Activated T-helper 2 cell treated with anti-CD3 and anti-CD28 coated beads, Interferon-gamma antibody, Interleukin-2, Interleukin-4, amounts not matched to agents 10 μg/mL and 5 μg/mL and 100 μg/mL, durations not matched to agents 14 hours and 24 hours and 36 hours (primary cell): ENCODE measurements around the gene ITSN1. TPM values are rescaled to one million over a fixed set of nuclear protein-coding genes. Genes with fewer than 3 reads are reported as not detected.
"Not testable (repeated sequence)": the region's sequence is repeated elsewhere in the genome, so short reads cannot be mapped to it uniquely, and the experiment has no call there.

Source experiments
- DNase-seq: peaks from one replicate; pipeline ENCODE4 v3.0.0; 2021; ENCODE audit warnings: low spot score
- H3K27ac Mint-ChIP-seq: one replicate; pipeline ENCODE4 v1.8.0; 2021; ENCODE audit warnings: mixed read lengths
- H3K27me3 Mint-ChIP-seq: one replicate; pipeline ENCODE4 v1.8.0; 2021; ENCODE audit warnings: low read depth, mixed read lengths
- H3K36me3 Mint-ChIP-seq: one replicate; pipeline ENCODE4 v1.8.0; 2021; ENCODE audit warnings: low read depth, mixed read lengths
- H3K4me1 Mint-ChIP-seq: one replicate; pipeline ENCODE4 v1.8.0; 2021; ENCODE audit warnings: low read depth, mixed read lengths
- H3K4me3 Mint-ChIP-seq: one replicate; pipeline ENCODE4 v1.8.0; 2021; ENCODE audit warnings: low read depth, mild to moderate bottlenecking, moderate library complexity, mixed read lengths
- H3K9me3 Mint-ChIP-seq: one replicate; pipeline ENCODE4 v1.8.0; 2021; ENCODE audit warnings: mixed read lengths
- intact Hi-C: fragments of 100-400 bp; cut with micrococcal nuclease; formaldehyde crosslinking; loops from one replicate; pipeline ENCODE4 v1.15.1; 2023
- total RNA-seq: library from RNA; stranded (reverse); gene quantifications from 2 replicates; pipeline ENCODE4 v1.2.3, GENCODE V29; 2022

The ITSN1 gene
- total RNA-seq, 1 donor from 2014 or later = 5.9 TPM

DNA sequence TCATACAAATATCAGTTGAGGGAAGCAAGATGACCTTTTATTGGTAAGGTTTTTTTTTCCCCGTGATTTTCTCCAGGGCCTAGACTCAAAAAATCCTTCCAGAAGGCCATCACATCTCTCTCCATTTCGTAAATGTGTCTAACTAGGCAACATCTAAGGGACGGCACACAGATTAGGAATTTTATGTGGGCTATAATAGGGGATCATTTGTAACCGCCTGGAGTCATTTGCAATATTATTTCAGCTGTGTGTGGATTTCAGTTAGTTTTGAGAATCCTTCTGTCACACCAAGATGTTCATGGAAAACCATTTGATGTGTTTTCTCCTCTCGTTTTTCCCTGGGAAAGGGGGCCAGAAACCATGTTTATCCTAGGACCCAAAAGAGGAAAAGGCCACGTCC is 210.2 kb downstream of the ITSN1 start:
- Mint-ChIP-seq H3K4me3 (no peak overlapping the region), H3K36me3 (no peaks in the 10 kb centered on the region), H3K9me3 (no peaks in the 10 kb centered on the region), H3K4me1 (no peaks in the 10 kb centered on the region), H3K27me3 (no peaks in the 10 kb centered on the region), H3K27ac (no peak overlapping the region)
- no peak for DNase-seq
- intact Hi-C loops = no loop called here

DNA sequence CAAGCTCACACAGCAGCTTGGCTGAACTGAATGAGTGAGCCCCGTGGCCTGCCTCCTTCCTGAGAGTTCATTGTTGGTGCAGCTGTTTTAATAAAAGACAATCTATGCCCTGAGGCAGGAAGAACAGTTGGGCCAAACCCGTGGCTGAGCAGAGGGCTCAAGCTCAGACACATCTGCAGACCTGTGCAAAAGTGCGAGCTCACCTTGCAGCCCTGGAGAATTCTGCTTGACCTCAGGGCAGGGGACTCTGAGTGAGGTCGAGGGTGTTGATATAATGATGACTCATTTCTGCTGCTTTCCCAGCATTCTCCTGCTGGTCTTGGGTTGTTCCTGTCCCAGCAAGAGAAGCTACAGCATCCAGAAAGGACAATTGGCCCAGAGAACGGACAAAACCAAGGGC is 212.3 kb downstream of the ITSN1 start:
- intact Hi-C loops = no loop called here
- DNase-seq = no peak

DNA sequence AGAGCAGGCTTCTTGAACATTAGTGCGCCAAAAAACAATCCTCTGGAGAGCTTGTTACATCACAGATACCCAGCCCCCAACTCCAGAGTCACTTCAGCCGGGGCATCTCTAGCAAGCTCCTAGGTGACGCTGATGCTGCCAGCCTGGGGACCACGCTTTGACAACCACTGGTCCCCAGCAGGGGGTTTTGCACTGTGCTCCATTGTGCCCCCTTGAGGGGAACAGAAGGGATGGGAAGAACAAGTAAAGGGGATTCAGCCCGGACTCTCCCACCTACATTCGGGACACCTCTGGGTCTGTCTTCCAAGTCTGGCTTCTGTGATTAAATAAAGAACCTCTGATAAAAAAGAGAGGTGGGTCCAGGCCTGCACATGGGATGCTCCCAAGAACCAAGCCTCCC is 212.9 kb downstream of the ITSN1 start:
- Mint-ChIP-seq H3K4me1 (no peaks in the 10 kb centered on the region), H3K27me3 (no peaks in the 10 kb centered on the region)
- intact Hi-C loops = no loop called here

More for the DNA sequence above, 212.3 kb downstream of the ITSN1 start:
- Mint-ChIP-seq H3K4me3 (no peak overlapping the region), H3K27me3 (no peaks in the 10 kb centered on the region), H3K36me3 (no peaks in the 10 kb centered on the region), H3K9me3 (no peaks in the 10 kb centered on the region), H3K4me1 (no peaks in the 10 kb centered on the region), H3K27ac (no peak overlapping the region)

DNA sequence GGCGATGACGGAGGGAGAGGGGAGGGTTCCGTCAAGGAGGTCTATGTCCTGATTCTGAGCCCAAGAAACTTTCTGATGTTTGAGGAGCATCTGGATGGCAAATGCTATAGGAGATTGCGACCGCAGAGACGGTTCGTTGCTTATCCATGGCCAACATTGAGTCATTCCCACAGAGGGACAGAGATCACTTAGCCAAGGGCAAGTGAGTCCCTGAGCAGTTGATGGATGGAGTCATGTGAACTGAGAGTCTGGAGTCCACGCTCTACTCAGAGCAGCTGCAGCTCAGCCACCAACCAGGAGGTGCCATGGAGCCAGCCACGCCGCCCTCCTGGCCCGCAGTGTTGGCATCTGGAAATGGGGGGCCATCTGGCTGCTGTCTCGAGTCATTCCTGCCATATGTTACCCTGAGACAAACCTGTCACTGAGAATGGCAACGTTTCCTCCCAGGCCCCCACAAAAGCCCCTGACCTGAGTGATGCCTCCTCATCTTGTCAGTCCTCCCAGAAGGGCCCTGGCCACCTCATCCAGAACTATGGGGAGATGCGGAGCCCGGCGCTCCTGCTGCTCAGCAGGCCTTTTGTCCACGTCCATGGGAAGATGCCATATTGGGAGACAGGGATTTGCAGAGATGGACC is 214.7 kb downstream of the ITSN1 start:
- DNase-seq = no peak
- Mint-ChIP-seq H3K4me3 (no peak overlapping the region), H3K4me1 (no peaks in the 10 kb centered on the region), H3K36me3 (no peaks in the 10 kb centered on the region), H3K9me3 (no peaks in the 10 kb centered on the region), H3K27me3 (no peaks in the 10 kb centered on the region), H3K27ac (no peak overlapping the region)
- intact Hi-C loops = no loop called here

More for the DNA sequence above, 212.9 kb downstream of the ITSN1 start:
- no peak overlapping the region for H3K27ac Mint-ChIP-seq
- H3K36me3 Mint-ChIP-seq = no peaks in the 10 kb centered on the region
- DNase-seq = no peak
- H3K9me3 Mint-ChIP-seq = no peaks in the 10 kb centered on the region
- H3K4me3 Mint-ChIP-seq = no peak overlapping the region

DNA sequence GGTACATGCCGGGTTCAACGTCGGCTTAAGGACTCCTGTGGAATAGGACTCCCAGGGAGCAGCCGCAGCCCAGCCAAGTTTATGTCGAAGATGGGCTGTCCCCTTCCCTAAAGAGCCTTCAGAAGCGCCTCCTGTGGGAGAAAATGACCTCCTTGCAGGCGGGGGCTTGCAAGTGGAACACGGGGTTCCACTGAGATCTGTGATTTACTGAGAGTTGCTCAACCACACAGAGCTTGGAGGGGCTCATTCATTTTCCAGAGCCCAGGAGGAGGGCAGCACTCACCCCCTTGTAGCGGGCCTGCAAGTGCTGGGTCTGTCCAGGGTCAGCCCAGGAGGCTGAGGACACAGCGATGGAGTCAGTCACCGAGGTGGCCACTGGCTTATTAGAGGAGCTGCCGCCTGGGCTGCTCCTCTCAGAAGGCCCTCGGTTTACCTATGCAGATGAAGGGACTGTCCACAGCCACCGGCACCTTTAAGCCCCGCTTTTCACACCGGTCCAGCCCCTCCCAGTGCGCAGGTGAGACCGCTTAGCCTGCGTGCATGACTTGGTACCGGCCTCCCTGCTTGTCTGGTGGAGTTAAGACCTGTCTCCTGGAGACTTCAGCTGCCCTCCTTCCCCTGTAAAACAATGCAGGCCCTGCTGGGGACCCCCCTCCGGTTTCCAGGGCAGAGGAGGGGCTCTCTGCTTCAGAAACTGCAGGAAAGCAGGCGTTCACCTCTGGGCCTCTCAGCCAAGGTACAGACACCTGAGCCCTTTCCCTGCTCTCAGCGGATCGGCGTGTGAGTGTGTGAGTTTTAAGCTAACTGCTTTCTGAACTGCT is 215.8 kb downstream of the ITSN1 start:
- DNase-seq = no peak
- H3K27me3 Mint-ChIP-seq = no peaks in the 10 kb centered on the region
- H3K36me3 Mint-ChIP-seq = no peaks in the 10 kb centered on the region
- H3K4me3 Mint-ChIP-seq = no peak overlapping the region
- H3K27ac Mint-ChIP-seq = no peak overlapping the region
- H3K4me1 Mint-ChIP-seq = no peaks in the 10 kb centered on the region
- intact Hi-C loops = no loop called here
- no peaks in the 10 kb centered on the region for H3K9me3 Mint-ChIP-seq

DNA sequence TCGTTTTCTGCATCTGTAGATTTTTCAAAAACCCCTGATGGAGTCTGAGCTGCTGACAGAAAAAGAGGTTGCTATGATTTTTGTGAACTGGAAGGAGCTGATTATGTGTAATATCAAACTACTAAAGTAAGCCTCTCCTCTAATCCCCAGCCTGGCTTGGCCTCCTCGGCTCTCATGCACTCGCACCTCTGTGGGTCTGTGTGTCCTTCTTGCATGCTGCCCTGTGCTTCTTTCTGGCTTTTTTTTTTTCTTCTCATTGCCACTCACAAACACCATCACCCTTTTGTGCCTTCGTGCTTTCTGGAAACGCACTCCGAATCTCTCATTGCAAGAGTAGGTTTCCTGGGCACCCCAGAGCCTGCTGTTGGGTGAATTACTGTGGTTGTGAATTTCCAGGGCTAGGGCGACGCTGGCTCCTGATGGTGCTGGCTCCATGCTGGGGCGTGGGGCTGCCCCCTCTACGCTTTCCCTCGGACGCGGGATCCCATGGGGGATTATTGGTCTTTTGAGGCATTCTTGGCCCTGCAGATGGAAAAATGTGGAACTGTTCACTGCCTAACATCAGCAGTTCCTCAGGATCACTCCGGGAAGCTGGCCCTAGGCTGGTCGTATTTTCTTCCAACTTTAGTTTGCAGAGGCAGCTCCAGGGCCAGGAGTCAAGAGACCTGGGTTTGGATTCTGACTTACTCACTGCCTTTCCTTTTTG is 216.5 kb downstream of the ITSN1 start:
- no peak for DNase-seq
- Mint-ChIP-seq H3K4me3 (no peak overlapping the region), H3K27me3 (no peaks in the 10 kb centered on the region), H3K36me3 (no peaks in the 10 kb centered on the region), H3K27ac (no peak overlapping the region), H3K9me3 (no peaks in the 10 kb centered on the region), H3K4me1 (no peaks in the 10 kb centered on the region)
- intact Hi-C loops = no loop called here

DNA sequence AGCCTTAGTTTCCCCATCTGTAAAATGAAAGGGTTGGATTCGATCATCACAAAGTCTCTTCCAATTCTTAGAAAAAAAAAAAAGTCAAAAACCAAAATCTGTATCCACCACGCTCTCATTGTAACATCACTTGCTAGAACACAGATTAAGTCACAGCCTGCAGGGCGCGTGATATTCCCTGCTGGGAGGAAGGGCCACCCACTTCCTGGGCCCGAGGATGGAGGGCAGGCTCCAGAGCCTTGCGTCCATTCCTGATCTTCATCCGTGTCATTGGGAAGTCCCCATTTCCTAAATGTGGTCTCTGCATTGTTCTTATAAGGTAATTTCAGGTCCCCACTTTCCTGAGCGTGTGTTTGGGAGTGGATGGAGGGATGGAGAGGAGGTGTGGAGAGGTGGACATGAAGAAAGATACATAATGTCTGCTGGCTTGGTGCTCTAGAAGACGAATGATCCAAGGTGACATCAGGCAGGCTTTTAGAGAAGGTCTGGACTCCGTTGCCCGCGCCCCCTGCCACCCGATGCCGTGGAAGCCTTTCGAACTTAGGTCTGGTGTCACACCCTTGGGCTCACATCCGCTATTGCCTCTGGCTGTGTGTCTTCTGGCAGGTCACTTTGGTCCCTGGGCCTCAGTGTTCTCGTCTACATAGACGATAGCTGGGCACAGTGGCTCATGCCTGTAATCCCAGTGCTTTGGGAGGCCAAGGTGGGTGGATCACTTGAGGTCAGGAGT is 217.2 kb downstream of the ITSN1 start:
- intact Hi-C loops = no loop called here
- H3K27ac Mint-ChIP-seq = no peak overlapping the region
- no peak for DNase-seq
- no peak overlapping the region for H3K4me3 Mint-ChIP-seq
- no peaks in the 10 kb centered on the region for H3K4me1 Mint-ChIP-seq
- no peaks in the 10 kb centered on the region for H3K9me3 Mint-ChIP-seq
- no peaks in the 10 kb centered on the region for H3K36me3 Mint-ChIP-seq
- no peaks in the 10 kb centered on the region for H3K27me3 Mint-ChIP-seq

DNA sequence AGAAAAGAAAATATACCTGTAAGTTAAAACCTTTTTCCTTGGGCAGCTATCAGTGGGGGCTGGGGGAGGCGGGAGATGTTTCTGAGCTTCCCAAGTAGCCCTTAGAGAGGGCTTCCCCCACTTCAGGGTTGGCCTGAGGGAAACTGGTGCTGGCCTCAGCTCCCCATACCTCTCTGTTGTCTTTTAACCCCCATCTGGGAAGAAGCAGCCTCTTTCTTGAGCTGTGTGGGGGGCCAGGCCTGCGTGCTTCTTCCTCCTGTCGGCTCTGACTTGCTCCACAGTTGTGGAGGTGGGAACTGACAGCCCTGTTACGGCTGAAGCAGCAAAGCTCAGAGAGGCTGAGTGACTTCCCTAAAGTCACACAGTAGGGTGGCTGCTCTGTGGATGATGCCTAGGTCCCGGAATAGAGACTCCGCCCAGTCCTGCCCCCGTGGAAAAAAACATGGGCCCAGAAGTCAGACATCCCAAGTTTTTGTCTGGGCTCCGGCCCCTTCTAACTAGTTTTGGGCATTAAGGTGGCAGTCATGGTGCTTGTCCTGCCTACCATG is 218.1 kb downstream of the ITSN1 start:
- H3K27me3 Mint-ChIP-seq = no peaks in the 10 kb centered on the region
- no peaks in the 10 kb centered on the region for H3K4me1 Mint-ChIP-seq
- no peaks in the 10 kb centered on the region for H3K36me3 Mint-ChIP-seq
- H3K4me3 Mint-ChIP-seq = no peak overlapping the region
- intact Hi-C loops = no loop called here
- DNase-seq = no peak
- no peaks in the 10 kb centered on the region for H3K9me3 Mint-ChIP-seq
- no peak overlapping the region for H3K27ac Mint-ChIP-seq

DNA sequence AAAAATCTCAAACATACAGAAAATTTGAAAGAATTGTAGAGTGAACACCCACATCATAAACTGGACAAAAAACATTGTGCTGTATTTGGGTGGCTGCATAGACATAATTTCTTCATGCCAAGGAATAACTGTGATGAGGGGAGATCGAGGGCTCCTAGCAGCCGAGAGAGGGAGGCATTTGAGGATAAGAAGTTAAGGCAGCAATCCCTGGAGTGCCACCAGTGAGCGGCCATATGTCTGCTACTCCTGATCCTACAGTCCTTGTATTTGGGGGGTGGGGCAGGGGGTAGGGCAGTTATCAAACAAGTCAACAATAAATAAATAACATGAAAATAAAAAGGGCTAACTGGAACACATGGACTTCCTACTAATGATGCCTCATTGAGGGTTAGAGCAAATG is 218.8 kb downstream of the ITSN1 start:
- intact Hi-C loops = no loop called here
- Mint-ChIP-seq H3K27ac (no peak overlapping the region), H3K4me3 (no peak overlapping the region), H3K36me3 (no peaks in the 10 kb centered on the region), H3K9me3 (no peaks in the 10 kb centered on the region), H3K27me3 (no peaks in the 10 kb centered on the region), H3K4me1 (no peaks in the 10 kb centered on the region)
- no peak for DNase-seq

DNA sequence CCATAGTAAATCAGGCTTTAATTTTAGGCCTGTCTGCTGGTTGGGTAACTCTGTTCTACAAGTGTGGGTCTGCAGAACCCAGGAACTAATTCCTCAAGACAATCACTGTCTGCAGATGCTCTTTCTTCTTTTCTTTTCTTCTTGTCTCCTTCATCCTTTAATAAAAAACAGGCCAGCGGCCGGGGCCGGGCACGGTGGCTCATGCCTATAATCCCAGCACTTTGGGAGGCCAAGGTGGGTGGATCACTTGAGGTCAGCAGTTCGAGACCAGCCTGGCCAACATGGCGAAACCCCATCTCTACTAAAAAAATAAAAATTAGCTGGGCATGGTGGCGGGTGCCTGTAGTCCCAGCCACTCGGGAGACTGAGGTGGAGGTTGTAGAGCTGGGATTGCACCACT is 220.9 kb downstream of the ITSN1 start:
- H3K4me3 Mint-ChIP-seq, DNase-seq, H3K27me3 Mint-ChIP-seq, H3K4me1 Mint-ChIP-seq, intact Hi-C loops, H3K36me3 Mint-ChIP-seq, H3K9me3 Mint-ChIP-seq, H3K27ac Mint-ChIP-seq: not testable (repeated sequence)

DNA sequence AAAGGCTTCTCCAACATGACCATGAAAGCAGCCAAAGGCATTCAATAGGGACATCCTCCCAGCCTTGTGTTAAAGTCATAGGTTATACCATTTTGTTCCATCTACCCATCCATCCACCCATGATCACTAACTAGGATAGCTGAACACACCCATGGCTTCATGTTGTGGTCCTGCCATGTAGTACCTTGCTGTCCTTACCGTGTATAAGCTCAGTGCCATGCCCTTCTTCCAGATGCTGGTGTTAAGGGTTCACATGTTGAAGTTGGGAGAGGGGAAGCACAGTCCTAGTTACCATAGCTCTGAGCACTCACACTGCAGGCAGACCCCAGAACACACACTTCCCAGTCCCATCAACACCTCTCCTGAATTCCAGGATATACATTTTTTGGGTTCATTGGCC is 221.8 kb downstream of the ITSN1 start:
- Mint-ChIP-seq H3K9me3 (no peaks in the 10 kb centered on the region), H3K36me3 (no peaks in the 10 kb centered on the region), H3K27ac (no peak overlapping the region), H3K4me3 (no peak overlapping the region), H3K27me3 (no peaks in the 10 kb centered on the region), H3K4me1 (peaks cover 3% of the 10 kb centered on the region)
- intact Hi-C loops = no loop called here
- DNase-seq = no peak

DNA sequence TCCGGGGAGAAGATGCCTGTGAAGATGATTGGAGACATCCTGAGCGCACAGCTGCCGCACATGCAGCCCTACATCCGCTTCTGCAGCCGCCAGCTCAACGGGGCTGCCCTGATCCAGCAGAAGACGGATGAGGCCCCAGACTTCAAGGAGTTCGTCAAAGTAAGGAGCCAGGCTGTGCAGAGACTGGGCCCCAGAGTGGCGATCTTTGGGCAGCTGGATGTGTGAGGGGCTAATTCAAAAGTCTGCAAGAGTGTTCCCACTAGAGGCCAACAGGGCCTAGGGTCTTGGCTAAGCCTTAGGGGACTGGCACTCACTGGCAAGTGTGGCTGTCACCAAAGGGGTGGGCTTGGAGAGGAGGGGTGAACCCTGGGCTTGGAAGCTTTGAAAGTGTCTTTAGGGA is 222.9 kb downstream of the ITSN1 start:
- Mint-ChIP-seq H3K27ac (no peak overlapping the region), H3K36me3 (no peaks in the 10 kb centered on the region), H3K9me3 (no peaks in the 10 kb centered on the region), H3K4me1 (peaks cover 3% of the 10 kb centered on the region), H3K4me3 (no peak overlapping the region), H3K27me3 (peaks cover 4% of the 10 kb centered on the region)
- DNase-seq = no peak
- intact Hi-C loops = no loop called here
